Measurements from ENCODE around the gene SAP30BP. TPM values are rescaled to one million over a fixed set of nuclear protein-coding genes. Genes with fewer than 3 reads are reported as not detected.

SAP30BP gene
- total and polyA plus RNA-seq, 2 of the 13 experiments (the other 11 are each of a cell fraction or from before 2014, with no cell fraction given): 67.7 to 99.4 TPM

- TF ChIP-seq RNF219 (CRISPR knock-in tag; IDR thresholded peaks at IDR 0.05) (no peak), ZNF432 (CRISPR knock-in tag; IDR thresholded peaks at IDR 0.05; ENCODE audit: borderline replicate concordance) (no peak), TP53 (CRISPR knock-in tag; conservative IDR thresholded peaks at IDR 0.05) (0 out of 2 replicates have a peak, but pooled peaks have one; percentile 14), BRCA1 (CRISPR knock-in tag; IDR thresholded peaks at IDR 0.05) (no peak), ARID2 (CRISPR knock-in tag; IDR thresholded peaks at IDR 0.05; ENCODE audit: borderline replicate concordance) (peak; percentile 67; the same call in 1 of the 2 replicates), ZNF766 (CRISPR knock-in tag; IDR thresholded peaks at IDR 0.05; ENCODE audit: borderline replicate concordance) (peak; percentile 78; the same call in 1 of the 2 replicates), ZNF747 (CRISPR knock-in tag; IDR thresholded peaks at IDR 0.05; ENCODE audit: borderline replicate concordance) (no peak), EP300 (IDR thresholded peaks at IDR 0.05; ENCODE audit: low read depth in 2 of 2, low read length in 2 of 2) (peak in 1 of 2 experiments; percentile 46; a peak in 1 of 4 replicates), EP300 (CRISPR knock-in tag; IDR thresholded peaks at IDR 0.05; ENCODE audit: borderline replicate concordance) (peak; percentile 34; the same call in 1 of the 2 replicates), GLI4 (CRISPR knock-in tag; IDR thresholded peaks at IDR 0.05; ENCODE audit: borderline replicate concordance) (no peak), ZSCAN22 (CRISPR knock-in tag; IDR thresholded peaks at IDR 0.05) (no peak), TEF (CRISPR knock-in tag; IDR thresholded peaks at IDR 0.05) (no peak), SETDB1 (CRISPR knock-in tag; IDR thresholded peaks at IDR 0.05; ENCODE audit: borderline replicate concordance) (no peak), ZNF773 (CRISPR knock-in tag; IDR thresholded peaks at IDR 0.05; ENCODE audit: borderline replicate concordance) (no peak), ZNF138 (CRISPR knock-in tag; IDR thresholded peaks at IDR 0.05; ENCODE audit: low read depth) (no peak), REPIN1 (CRISPR knock-in tag; IDR thresholded peaks at IDR 0.05; ENCODE audit: borderline replicate concordance, low read depth) (peak; percentile 84), TRIM22 (IDR thresholded peaks at IDR 0.05) (no peak), NR2F1 (CRISPR knock-in tag; IDR thresholded peaks at IDR 0.05) (no peak), ZMYM3 (CRISPR knock-in tag; IDR thresholded peaks at IDR 0.05) (peak; percentile 53; the same call in 1 of the 2 replicates)
- TF ChIP-seq, protein P1, sequence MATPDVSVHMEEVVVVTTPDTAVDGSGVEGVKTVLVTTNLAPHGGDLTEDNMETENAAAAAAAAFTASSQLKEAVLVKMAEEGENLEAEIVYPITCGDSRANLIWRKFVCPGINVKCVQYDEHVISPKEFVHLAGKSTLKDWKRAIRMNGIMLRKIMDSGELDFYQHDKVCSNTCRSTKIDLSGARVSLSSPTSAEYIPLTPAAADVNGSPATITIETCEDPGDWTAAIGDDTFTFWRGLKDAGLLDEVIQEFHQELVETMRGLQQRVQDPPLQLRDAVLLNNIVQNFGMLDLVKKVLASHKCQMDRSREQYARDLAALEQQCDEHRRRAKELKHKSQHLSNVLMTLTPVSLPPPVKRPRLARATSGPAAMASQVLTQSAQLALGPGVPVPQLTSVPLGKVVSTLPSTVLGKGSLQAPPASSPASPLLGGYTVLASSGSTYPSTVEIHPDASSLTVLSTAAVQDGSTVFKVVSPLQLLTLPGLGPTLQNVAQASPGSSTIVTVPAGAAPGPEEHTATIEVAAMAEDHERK (CRISPR knock-in tag; IDR thresholded peaks at IDR 0.05; ENCODE audit: low read depth): no peak
- TF ChIP-seq, protein P2, sequence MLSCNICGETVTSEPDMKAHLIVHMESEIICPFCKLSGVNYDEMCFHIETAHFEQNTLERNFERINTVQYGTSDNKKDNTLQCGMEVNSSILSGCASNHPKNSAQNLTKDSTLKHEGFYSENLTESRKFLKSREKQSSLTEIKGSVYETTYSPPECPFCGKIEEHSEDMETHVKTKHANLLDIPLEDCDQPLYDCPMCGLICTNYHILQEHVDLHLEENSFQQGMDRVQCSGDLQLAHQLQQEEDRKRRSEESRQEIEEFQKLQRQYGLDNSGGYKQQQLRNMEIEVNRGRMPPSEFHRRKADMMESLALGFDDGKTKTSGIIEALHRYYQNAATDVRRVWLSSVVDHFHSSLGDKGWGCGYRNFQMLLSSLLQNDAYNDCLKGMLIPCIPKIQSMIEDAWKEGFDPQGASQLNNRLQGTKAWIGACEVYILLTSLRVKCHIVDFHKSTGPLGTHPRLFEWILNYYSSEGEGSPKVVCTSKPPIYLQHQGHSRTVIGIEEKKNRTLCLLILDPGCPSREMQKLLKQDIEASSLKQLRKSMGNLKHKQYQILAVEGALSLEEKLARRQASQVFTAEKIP (CRISPR knock-in tag; IDR thresholded peaks at IDR 0.05; ENCODE audit: borderline replicate concordance): no peak
Measured at GRCh38 chr17:75753514-75754377, 86.6 kb downstream of the SAP30BP start (continued).
